ENCODE results near the gene EFCAB14. TPM values are rescaled to one million over a fixed set of nuclear protein-coding genes. Genes with fewer than 3 reads are reported as not detected.
"Not testable (repeated sequence)": the region's sequence is repeated elsewhere in the genome, so short reads cannot be mapped to it uniquely, and the experiment has no call there.

Gene EFCAB14
- total RNA-seq, 1 donor from 2014 or later: 41.5 TPM

DNA sequence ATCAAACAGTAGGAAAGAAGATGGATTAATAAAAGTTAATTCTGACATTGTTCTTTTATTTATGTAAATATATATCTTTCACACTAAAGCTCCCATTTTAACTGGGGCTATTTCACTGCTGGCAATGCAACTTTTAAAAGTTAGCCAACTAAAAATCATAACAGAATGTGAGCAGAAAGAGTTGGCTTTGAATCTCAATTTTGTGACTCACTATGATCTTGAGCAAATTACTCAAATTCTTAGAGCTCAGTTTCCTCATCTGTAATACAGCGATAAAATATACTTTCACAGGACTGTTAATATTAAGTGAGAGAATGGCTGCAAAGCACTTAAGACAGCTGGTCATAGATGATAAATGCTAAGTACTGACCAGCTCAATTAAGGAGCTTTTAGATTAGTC is 10.8 kb downstream of the EFCAB14 start:
- no peak for DNase-seq (ENCODE audit: low read depth)
- TF ChIP-seq, protein P1, sequence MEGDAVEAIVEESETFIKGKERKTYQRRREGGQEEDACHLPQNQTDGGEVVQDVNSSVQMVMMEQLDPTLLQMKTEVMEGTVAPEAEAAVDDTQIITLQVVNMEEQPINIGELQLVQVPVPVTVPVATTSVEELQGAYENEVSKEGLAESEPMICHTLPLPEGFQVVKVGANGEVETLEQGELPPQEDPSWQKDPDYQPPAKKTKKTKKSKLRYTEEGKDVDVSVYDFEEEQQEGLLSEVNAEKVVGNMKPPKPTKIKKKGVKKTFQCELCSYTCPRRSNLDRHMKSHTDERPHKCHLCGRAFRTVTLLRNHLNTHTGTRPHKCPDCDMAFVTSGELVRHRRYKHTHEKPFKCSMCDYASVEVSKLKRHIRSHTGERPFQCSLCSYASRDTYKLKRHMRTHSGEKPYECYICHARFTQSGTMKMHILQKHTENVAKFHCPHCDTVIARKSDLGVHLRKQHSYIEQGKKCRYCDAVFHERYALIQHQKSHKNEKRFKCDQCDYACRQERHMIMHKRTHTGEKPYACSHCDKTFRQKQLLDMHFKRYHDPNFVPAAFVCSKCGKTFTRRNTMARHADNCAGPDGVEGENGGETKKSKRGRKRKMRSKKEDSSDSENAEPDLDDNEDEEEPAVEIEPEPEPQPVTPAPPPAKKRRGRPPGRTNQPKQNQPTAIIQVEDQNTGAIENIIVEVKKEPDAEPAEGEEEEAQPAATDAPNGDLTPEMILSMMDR (conservative IDR thresholded peaks at IDR 0.05; ENCODE audit: low read depth, low read length): no peak

DNA sequence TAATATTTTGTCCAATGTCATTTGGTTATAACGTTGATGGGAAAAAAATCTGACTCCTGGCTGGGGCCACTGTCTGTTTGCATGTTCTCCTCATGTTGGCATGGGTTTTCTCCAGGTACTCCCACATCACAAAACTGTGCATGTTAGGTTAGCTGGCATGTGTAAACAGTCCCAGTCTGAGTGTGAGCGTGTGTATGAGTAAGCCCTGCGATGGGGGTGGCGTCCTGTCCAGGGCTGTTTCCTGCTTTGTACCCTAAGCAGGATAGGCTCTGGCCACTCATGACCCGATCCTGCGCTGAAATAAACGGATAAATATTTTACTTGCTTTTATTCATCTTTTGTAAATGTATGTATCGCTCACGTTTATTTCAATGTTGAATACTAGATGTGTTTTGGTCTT is 13.5 kb downstream of the EFCAB14 start:
- DNase-seq (ENCODE audit: low read depth): no peak
- TF ChIP-seq, protein P1 (conservative IDR thresholded peaks at IDR 0.05; ENCODE audit: low read depth, low read length): no peak
- no peak overlapping the region for H3K4me3 ChIP-seq (ENCODE audit: low read depth, low read length)

More for the DNA sequence above, 10.8 kb downstream of the EFCAB14 start:
- H3K4me3 ChIP-seq (ENCODE audit: low read depth, low read length): no peak overlapping the region

DNA sequence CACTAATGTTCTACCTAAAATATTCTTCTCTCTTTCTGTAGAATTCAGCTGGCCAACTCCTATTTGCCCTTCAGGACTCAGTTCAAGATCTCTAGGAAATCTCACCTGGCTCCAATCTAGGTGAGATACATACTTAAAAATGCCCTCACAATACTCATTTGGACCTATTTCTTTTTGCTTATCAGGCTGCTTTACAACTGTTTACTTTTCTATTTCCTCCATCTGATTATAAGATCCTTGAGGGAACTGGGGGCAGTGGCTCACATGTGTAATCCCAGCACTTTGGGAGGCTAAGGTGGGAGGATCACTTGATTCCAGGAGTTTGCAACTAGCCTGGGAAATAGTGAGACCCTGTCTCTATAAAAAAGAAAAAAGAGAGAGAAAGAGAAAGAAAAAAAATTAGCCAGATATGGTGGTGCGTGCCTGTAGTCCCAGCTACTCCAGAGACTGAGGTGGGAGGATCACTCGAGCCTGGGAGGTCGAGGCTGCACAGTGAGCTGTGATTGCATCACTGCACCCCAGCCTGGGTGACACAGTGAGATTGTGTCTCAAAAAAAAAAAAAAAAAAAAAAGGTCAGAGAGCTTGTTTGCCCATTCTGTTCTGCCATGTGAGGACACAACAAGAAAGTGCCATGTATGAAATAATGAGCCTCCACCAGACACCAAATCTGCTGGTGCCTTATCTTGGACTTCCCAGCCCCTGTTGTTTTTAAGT is 14.8 kb downstream of the EFCAB14 start:
- TF ChIP-seq, protein P1 (conservative IDR thresholded peaks at IDR 0.05; ENCODE audit: low read depth, low read length): no peak
- H3K4me3 ChIP-seq (ENCODE audit: low read depth, low read length): no peak overlapping the region
- DNase-seq (ENCODE audit: low read depth): no peak

DNA sequence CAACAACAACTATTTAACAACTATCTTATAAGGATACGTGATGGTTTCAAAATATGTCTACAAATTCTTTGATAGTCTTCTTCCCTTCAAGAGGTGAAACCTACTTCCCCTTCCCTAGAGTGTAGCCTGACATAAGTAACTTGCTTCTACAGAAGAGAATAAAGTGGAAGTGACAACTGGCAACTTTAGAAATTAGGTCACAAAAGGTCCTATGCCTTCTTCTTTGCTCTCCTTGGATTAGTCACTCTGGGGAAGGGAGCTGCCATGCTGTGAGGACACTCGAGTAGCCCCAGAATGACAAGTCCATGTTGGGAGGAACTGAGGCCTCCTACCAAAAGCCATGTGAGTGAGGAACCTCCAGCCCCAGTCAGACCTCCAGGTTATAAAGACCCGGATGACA is 19.2 kb downstream of the EFCAB14 start:
- TF ChIP-seq, protein P1 (conservative IDR thresholded peaks at IDR 0.05; ENCODE audit: low read depth, low read length): no peak
- DNase-seq (ENCODE audit: low read depth): no peak
- no peak overlapping the region for H3K4me3 ChIP-seq (ENCODE audit: low read depth, low read length)

DNA sequence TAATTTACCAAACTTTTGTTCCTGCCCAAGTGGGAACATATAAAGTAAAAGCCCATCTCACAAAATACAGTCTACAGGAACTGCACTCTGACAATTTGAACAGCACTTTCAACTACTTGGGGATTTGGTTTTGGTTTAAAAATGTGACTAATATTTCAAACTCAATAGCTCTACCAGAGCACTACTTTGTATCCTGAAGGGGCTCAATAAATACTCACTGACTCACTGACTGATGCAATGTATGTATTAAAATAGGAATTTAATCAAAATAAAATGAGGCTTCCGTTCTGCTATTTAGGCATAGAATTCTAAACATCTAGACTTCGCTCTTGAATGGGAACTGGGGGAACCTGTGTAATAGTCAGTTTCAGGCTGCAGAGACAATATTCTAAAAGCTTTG is 21.9 kb downstream of the EFCAB14 start:
- DNase-seq (ENCODE audit: low read depth): no peak

DNA sequence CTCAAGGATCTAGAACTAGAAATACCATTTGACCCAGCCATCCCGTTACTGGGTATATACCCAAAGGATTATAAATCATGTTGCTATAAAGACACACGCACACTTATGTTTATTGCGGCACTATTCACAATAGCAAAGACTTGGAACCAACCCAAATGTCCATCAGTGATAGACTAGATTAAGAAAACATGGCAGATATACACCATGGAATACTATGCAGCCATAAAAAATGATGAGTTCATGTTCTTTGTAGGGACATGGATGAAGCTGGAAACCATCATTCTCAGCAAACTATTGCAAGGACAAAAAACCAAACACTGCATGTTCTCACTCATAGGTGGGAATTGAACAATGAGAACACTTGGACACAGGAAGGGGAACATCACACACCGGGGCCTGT is 24.2 kb downstream of the EFCAB14 start:
- not testable (repeated sequence) for H3K4me3 ChIP-seq (ENCODE audit: low read depth, low read length); DNase-seq (ENCODE audit: low read depth)

More for the DNA sequence above, 21.9 kb downstream of the EFCAB14 start:
- no peak overlapping the region for H3K4me3 ChIP-seq (ENCODE audit: low read depth, low read length)
- TF ChIP-seq, protein P1 (conservative IDR thresholded peaks at IDR 0.05; ENCODE audit: low read depth, low read length): no peak

DNA sequence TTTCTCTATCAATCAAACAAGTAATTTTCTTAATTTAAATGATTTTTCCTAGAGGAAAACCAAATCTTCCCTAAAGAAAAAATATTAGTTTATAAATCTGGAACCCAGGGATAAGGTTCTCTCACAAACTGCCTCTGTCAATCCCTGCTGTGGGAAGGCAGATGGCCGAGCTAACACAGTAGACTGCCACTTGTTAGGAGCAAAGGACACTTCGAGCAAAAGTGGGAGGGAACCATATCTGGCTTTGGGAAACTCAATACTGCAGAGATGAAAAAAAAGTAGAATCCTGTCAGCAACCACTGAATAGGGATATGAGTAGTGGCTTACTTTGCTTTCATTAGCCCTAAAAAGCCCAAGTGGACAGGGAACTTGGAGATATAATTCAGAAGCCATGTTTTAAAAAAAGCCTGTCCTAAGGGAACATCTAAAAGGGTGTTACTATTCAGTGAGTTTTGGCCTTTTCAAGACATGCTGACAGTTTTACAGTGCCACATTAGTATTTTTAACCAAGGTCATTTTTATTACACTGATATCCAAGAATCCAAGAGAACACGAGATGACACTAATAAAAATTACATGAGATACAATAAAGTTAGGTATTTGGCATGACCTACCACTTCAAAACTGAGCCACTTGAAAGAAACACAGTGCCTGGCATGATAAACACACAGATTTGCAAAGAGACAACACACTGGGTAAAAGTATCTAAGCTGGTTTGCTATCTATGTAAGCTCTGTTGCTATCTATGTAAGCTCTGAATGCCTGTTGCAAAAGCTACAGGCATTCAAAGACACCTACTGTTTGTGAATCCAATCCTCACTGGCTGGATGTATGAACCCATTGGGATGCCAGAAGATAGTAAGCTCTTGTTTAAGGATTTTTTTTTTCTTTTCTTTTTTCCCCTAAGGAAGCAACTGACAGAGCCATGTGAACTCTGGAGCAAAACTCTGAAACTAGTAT is 25.8 kb downstream of the EFCAB14 start:
- H3K4me3 ChIP-seq (ENCODE audit: low read depth, low read length): no peak overlapping the region
- TF ChIP-seq, protein P1 (conservative IDR thresholded peaks at IDR 0.05; ENCODE audit: low read depth, low read length): no peak
- DNase-seq (ENCODE audit: low read depth): no peak
